Measurements from ENCODE around the gene TNS3. TPM values are rescaled to one million over a fixed set of nuclear protein-coding genes. Genes with fewer than 3 reads are reported as not detected.

TNS3 gene
- total and polyA plus RNA-seq, 9 of the 15 experiments (the other 6 are each of a cell fraction or from before 2014, with no cell fraction given): 0.20 TPM; not detected in 8

- BruUV-seq (replicated peaks): no TSS peak
- ATAC-seq: no peak
- no peaks in the 10 kb centered on the region for H4K20me1 ChIP-seq (replicated peaks; ENCODE audit: control insufficient read depth, insufficient read depth, low read length)
- ChIA-PET CTCF (ENCODE audit: low intra/inter-chr PET ratio) (no interaction called here), POLR2A (interaction anchor here (1.0 kb wide), 1 partner anchor 10 kb away, joined by 3 read pairs; no protein-coding TSS in a partner anchor)
- no peak overlapping the region for H3K9ac ChIP-seq (ENCODE audit: insufficient read depth in 1 of 2, low read depth in 2 of 2, low read length in 2 of 2)
- TF ChIP-seq HMGN3 (IDR thresholded peaks at IDR 0.05; ENCODE audit: borderline replicate concordance, extremely low read depth, insufficient read length, low read depth, low read length) (no peak), ZBTB49 (CRISPR knock-in tag; IDR thresholded peaks at IDR 0.05; ENCODE audit: borderline replicate concordance) (no peak), PTTG1 (tag; IDR thresholded peaks at IDR 0.05; ENCODE audit: low read depth) (no peak), ZNF764 (CRISPR knock-in tag; IDR thresholded peaks at IDR 0.05; ENCODE audit: low read depth) (no peak), GMEB1 (CRISPR knock-in tag; IDR thresholded peaks at IDR 0.05) (no peak)
- H3K27ac ChIP-seq (ENCODE audit: extremely low read depth, low read depth, low read length): no peak overlapping the region
- WGBS (ENCODE audit: insufficient coverage, low coverage, missing lambda C conversion rate): 0% methylated on average over 11 of the region's 11 CpGs
- H2AFZ ChIP-seq (ENCODE audit: low read depth, low read length): no peak overlapping the region
- H3K36me3 ChIP-seq (ENCODE audit: control insufficient read depth, insufficient read depth, low read length): no peaks in the 10 kb centered on the region
- no peaks in the 10 kb centered on the region for H3K9me3 ChIP-seq (replicated peaks; ENCODE audit: control insufficient read depth, insufficient read depth, low read depth, low read length)
- in situ Hi-C loops (cut with MboI): no loop called here
- H3K79me2 ChIP-seq (ENCODE audit: control insufficient read depth, insufficient read depth, low read length): no peaks in the 10 kb centered on the region
- no peak overlapping the region for H3K4me3 ChIP-seq
- H3K4me2 ChIP-seq (ENCODE audit: insufficient read depth, low read length): no peak overlapping the region
- intact Hi-C loops (cut with micrococcal nuclease): no loop called here
- no peaks in the 10 kb centered on the region for H3K4me1 ChIP-seq (replicated peaks in 1 of 2; ENCODE audit: control insufficient read depth in 2 of 2, insufficient read depth in 2 of 2, low read length in 2 of 2)
- FAIRE-seq: no peak
- no peak for DNase-seq (ENCODE audit: extremely low read depth in 1 of 4, low spot score in 3 of 4)
- H3K27me3 ChIP-seq (ENCODE audit: control insufficient read depth in 2 of 2, insufficient read depth in 2 of 2, low read length in 2 of 2): peaks cover 10 to 66% of the 10 kb centered on the region in 2 experiments
- no peaks in the 10 kb centered on the region for H3K9me1 ChIP-seq (ENCODE audit: control insufficient read depth, insufficient read depth, low read length)
Measured at GRCh38 chr7:47574482-47575329, 7.2 kb downstream of the TNS3 start.
